Measurements from ENCODE around the gene CRACR2A. TPM values are rescaled to one million over a fixed set of nuclear protein-coding genes. Genes with fewer than 3 reads are reported as not detected.

Gene CRACR2A
- total and polyA plus RNA-seq, 4 donors, result 1.4 to 10.2 (median 5.5) TPM

DNA sequence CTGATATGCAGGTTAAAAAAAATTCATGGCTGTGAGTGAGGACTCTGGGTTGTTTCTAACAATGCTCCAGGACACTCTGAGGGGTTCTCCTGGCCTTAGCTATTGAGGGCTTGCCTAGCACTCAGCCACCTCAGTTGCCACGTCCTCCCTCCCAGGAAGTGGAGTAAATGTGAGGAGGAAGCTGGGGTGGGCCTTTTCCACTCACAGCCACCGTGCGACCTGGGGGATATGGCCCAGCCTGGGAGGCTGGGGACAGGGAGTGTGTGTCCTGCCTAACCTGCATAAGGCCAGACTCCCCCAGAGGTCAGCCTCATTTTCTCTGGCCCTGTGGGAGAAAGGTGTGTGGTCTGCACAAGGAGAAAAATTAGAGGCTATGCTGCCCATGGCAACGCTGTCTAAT lies 83.3 kb downstream of the CRACR2A start:
- H3K27ac ChIP-seq (ENCODE audit: low read depth in 1 of 2, low read length in 1 of 2), result no peak overlapping the region
- WGBS, 2 donors, result 46 to 70% methylated on average over 4 of the region's 4 CpGs

GRCh38 chr12:3668479-3669165 lies 84.3 kb downstream of the CRACR2A start:
- H3K36me3 ChIP-seq (ENCODE audit: control insufficient read depth in 4 of 4, insufficient read depth in 4 of 4, low read length in 4 of 4), result peaks cover 0 to 12% (median 0%) of the 10 kb centered on the region in 4 donors
- H3K4me1 ChIP-seq (ENCODE audit: control insufficient read depth in 5 of 5, insufficient read depth in 5 of 5, low read length in 5 of 5), result peaks cover 0 to 3% (median 0%) of the 10 kb centered on the region in 5 donors
- TF ChIP-seq, protein P1, sequence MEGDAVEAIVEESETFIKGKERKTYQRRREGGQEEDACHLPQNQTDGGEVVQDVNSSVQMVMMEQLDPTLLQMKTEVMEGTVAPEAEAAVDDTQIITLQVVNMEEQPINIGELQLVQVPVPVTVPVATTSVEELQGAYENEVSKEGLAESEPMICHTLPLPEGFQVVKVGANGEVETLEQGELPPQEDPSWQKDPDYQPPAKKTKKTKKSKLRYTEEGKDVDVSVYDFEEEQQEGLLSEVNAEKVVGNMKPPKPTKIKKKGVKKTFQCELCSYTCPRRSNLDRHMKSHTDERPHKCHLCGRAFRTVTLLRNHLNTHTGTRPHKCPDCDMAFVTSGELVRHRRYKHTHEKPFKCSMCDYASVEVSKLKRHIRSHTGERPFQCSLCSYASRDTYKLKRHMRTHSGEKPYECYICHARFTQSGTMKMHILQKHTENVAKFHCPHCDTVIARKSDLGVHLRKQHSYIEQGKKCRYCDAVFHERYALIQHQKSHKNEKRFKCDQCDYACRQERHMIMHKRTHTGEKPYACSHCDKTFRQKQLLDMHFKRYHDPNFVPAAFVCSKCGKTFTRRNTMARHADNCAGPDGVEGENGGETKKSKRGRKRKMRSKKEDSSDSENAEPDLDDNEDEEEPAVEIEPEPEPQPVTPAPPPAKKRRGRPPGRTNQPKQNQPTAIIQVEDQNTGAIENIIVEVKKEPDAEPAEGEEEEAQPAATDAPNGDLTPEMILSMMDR (IDR thresholded peaks at IDR 0.05; ENCODE audit: control extremely low read depth, extremely low read depth), result no peak
- no peaks in the 10 kb centered on the region for H3K9me3 ChIP-seq (ENCODE audit: control insufficient read depth in 4 of 4, insufficient read depth in 3 of 4, low read length in 3 of 4)
- WGBS, 2 donors, result 94 to 97% methylated on average over 5 of the region's 5 CpGs
- H3K27me3 ChIP-seq (ENCODE audit: control insufficient read depth in 3 of 3, insufficient read depth in 3 of 3, low read length in 2 of 3), result no peaks in the 10 kb centered on the region
- no peak overlapping the region for H3K9ac ChIP-seq (ENCODE audit: insufficient read depth in 1 of 2, low read length in 2 of 2)
- DNase-seq, result no peak
- H3K27ac ChIP-seq (ENCODE audit: low read depth in 1 of 2, low read length in 1 of 2), result no peak overlapping the region
- no peak for ATAC-seq (ENCODE audit: insufficient read depth, low FRiP score)
- no peak overlapping the region for H3K4me3 ChIP-seq

More for the DNA sequence above, 83.3 kb downstream of the CRACR2A start:
- H3K27me3 ChIP-seq (ENCODE audit: control insufficient read depth in 3 of 3, insufficient read depth in 3 of 3, low read length in 2 of 3), result no peaks in the 10 kb centered on the region
- H3K9me3 ChIP-seq (ENCODE audit: control insufficient read depth in 4 of 4, insufficient read depth in 3 of 4, low read length in 3 of 4), result no peaks in the 10 kb centered on the region
- no peak overlapping the region for H3K4me3 ChIP-seq
- peaks cover 0 to 3% (median 0%) of the 10 kb centered on the region in 5 donors for H3K4me1 ChIP-seq (ENCODE audit: control insufficient read depth in 5 of 5, insufficient read depth in 5 of 5, low read length in 5 of 5)
- peaks cover 0 to 12% (median 0%) of the 10 kb centered on the region in 4 donors for H3K36me3 ChIP-seq (ENCODE audit: control insufficient read depth in 4 of 4, insufficient read depth in 4 of 4, low read length in 4 of 4)
- DNase-seq (no peak), ATAC-seq (ENCODE audit: insufficient read depth, low FRiP score) (no peak)
- no peak overlapping the region for H3K9ac ChIP-seq (ENCODE audit: insufficient read depth in 1 of 2, low read length in 2 of 2)
- TF ChIP-seq, protein P1 (IDR thresholded peaks at IDR 0.05; ENCODE audit: control extremely low read depth, extremely low read depth), result no peak

GRCh38 chr12:3667485-3667884 lies 85.4 kb downstream of the CRACR2A start:
- TF ChIP-seq, protein P1 (IDR thresholded peaks at IDR 0.05; ENCODE audit: control extremely low read depth, extremely low read depth), result no peak
- no peak overlapping the region for H3K27ac ChIP-seq (ENCODE audit: low read depth in 1 of 2, low read length in 1 of 2)
- peaks cover 0 to 3% (median 0%) of the 10 kb centered on the region in 5 donors for H3K4me1 ChIP-seq (ENCODE audit: control insufficient read depth in 5 of 5, insufficient read depth in 5 of 5, low read length in 5 of 5)
- no peaks in the 10 kb centered on the region for H3K9me3 ChIP-seq (ENCODE audit: control insufficient read depth in 4 of 4, insufficient read depth in 3 of 4, low read length in 3 of 4)
- peaks cover 0 to 6% (median 0%) of the 10 kb centered on the region in 4 donors for H3K36me3 ChIP-seq (ENCODE audit: control insufficient read depth in 4 of 4, insufficient read depth in 4 of 4, low read length in 4 of 4)
- 81 to 84% methylated on average over 4 of the region's 4 CpGs for WGBS, 2 donors
- H3K4me3 ChIP-seq, result no peak overlapping the region
- no peak overlapping the region for H3K9ac ChIP-seq (ENCODE audit: insufficient read depth in 1 of 2, low read length in 2 of 2)
- ATAC-seq (ENCODE audit: insufficient read depth, low FRiP score) (no peak), DNase-seq (peak in 2 of 3 donors; percentile 20 to 43)
- no peaks in the 10 kb centered on the region for H3K27me3 ChIP-seq (ENCODE audit: control insufficient read depth in 3 of 3, insufficient read depth in 3 of 3, low read length in 2 of 3)
